ENCODE results near the gene PRLHR.

The PRLHR gene

GRCh38 chr10:118586911-118587310, 8.5 kb downstream of the PRLHR start:
- no peak for DNase-seq

DNA sequence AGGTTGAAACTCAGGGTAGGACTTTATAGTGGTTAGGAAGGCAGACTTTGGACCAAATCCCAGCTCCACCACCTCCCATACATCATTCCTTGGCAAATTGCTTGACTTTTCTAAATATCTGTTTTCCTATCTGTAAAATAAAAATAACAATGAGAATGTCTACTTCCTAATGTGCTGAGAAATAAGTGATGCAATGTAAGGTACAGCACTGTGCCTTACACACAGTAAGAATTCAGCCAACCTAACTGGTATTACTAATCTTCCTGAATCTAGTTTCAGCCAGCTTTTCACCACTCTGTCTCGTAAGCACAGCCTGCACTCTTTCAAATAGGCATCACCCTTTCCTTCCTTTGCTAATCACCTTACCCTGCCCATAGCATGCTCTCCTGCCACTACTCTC, 9.7 kb downstream of the PRLHR start:
- DNase-seq: no peak

DNA sequence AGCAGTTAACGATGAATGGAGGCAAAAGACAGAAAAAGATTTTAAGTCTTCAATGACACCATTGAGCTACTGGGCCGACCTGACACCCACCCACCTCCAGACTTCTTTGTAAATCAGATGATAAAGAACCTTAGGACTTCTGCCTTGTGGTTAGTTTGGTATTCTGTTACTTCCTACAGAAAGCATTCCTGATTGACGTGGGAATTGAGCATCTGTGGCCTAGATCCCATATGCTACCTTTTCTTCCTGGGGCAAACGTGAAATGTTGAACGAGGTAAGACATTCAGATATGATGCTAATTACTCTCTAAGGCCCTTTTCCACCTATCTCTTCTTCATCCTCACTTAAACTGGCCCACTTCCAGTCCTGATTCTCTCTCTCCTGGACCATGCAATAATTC, 10.2 kb downstream of the PRLHR start:
- no peak for DNase-seq

DNA sequence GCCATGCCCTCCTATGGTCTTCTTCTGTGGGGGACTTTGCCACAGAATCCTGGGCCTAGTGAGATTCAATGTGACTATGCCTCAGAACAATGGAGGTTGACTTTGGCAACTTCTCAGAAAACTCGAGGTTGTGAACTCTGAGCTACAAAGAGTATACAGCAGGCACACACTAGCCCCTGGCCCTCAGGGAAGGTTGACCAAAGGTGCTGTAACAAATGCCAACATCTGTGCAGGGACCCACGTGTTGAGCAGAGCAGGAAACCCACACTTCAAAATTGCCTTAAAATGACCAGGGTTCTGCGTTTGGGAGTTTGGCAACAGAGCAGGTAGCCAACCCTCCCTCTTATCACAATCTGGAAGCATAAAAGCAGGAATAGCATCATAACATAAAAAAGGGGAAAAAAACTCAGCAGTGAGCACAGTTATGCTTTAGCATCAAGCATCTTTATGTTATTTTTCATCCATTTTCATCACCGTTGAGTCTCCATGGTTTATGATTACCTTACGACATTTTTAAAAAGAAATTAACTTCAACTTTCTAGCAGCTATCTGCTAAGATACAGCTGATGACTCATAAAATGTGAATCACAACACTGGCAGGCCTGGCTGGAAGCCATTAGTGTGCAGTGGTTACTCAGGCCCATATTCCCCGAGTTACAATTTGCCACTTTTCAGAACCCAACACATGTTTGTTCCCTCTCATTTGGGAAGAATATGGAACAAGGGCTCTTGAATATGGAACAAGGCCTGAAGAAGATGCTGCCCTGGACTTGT, 11.1 kb downstream of the PRLHR start:
- no peak for DNase-seq

DNA sequence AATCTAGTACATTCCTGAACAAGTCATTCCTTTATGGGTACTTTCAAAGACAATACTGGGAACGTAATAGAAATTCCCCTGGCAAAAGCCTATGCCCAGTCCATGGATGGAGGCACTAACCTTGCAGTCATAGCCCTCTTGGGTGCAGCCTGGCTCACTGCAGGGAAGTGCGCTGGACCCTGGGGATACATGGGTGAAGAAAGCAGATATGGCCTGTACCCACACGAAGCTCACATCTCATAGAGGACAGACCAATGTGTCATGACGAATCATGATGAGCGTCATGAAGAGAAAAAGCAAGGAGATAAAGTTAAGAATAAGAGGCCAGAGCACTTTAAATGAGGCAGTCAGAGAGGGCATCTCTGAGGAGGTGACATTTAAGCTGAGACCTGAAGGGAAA, 11.8 kb downstream of the PRLHR start:
- no peak for DNase-seq

DNA sequence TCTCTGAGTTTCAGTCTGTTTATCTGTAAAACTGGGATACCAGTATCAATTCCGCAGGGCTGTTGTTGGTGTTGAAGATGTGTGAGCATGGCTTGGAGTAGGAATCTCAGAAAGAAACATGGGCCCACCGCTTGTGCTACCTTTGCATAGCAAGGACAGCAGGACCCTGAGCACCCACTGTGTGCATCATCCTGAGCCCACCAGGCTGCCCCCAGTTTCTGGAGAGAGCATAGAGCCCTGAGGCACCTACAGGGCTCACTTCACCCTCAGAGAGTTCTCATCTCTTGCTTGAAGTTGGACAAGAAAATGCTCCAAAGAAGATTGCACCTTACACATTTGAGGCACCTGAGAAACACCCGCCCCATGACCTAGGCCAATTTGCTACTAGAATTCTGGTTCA, 12.9 kb downstream of the PRLHR start:
- DNase-seq: no peak

DNA sequence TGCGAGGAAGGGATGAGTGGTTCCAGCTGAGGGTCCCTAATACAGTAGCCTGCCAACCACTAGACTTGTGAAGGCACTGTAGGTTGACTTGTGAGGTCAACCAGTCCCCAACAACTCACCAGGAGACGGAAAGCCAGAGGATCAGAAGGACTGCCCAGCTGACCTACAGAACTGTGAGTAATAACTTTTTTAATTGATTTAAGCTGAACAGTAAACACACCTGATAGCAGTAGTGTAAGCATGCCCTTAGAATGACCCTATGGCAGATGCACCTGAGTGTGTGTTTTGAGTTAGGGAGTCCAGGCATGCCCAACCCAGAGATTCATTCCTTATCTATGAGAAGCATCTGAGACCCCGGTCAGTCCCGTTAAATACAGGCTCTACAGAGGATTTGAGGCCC, 14.1 kb downstream of the PRLHR start:
- DNase-seq: no peak

DNA sequence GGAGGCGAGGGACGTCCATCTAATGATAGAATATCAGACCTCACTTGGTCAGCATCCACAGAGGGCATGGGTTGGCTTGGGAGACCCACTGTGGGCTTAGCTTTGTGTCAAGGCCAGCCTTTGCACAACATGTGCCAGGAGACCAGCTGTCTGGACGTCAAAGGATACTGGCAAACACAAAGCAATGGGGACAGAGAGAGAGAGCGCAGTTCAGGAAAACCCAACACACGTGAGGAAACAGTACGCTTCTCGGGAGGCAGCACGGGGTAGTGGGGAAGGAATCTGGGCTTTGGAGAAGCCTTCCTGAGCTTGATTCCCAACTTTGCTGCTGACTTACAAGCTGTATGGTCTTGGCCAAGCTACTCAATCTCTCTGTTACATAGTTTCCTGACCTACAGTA, 14.7 kb downstream of the PRLHR start:
- no peak for DNase-seq

GRCh38 chr10:118573512-118573911, 21.9 kb downstream of the PRLHR start:
- DNase-seq: no peak

- no peak for DNase-seq
Measured at GRCh38 chr10:118572256-118573041, 23.0 kb downstream of the PRLHR start.

DNA sequence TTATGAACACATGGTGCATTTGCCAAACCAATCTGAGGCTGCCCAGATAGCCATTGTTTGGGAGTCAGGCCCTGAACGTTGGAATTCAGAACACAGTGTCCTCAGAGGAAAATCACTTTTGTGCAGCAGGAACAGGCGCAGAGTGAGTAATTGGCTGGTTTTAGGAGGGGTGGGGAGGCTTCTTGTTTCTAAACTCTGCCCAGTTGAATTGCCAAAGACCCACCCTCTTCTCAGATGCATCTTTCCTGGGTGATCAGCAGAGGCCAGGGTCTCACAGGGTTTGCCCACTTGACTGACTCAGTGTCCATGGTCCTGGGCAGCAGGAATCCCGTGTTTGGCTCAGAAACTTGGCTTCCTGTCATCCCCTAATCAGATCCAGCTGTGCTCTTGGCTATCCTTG, 24.3 kb downstream of the PRLHR start:
- DNase-seq: no peak

- no peak for DNase-seq
Measured at GRCh38 chr10:118570591-118570990, 24.9 kb downstream of the PRLHR start.

GRCh38 chr10:118569882-118570252, 25.6 kb downstream of the PRLHR start:
- no peak for DNase-seq

DNA sequence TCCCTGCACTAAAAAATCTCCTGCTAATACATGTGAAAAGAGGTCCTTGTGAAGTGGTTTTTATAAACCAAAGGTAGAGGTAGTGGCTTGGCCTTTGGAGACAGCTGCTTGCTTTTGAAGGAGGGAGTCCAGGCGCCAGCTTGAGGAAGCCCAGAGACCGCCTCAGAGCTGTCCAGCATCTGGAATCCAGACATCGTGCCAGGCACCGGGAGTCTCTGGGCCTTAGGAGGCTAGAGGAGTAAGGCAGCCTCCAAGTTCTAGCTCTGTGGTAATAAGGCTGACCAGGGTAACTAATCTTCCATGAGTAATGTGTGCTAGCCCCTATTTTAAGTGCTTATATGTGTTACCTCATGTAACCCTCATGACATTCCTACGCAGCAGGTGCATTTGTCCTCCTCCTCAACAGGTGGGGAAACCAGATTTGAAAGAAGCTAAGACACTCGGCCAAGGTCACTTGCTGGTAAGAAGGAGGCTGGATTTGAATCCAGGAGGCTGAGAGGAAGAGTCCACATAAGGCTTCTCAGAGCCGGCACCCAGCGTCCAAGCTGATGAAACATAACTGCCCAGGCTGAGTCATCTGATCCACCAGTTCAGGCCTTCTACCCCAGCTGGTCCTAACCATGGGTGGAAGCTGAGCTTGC, 26.1 kb downstream of the PRLHR start:
- DNase-seq: no peak

DNA sequence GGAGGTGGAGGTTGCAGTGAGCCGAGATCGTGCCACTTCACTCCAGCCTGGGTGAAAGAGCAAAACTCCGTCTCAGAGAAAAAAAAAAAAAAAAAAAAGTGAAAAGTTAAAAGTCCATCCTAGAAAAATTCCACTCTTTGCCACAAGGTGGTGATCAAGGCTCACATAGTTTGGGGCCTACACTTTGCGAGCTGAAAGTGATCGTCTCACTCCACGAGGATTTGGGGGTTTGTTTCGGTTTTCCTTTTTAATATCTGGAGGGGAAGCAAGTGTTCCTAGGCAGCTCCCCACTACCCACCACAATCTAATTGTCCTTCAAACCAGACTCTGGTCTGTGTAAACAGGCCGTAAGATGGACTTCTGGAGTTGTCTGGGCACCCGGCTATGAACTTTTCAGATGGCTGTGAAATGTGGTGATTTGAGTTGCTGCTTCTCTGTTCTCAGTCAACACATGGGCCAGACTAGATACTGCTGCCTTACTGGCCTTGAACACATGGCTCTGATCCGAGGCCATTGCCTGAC, 27.1 kb downstream of the PRLHR start:
- DNase-seq: peak; percentile 8

GRCh38 chr10:118567701-118568248, 27.7 kb downstream of the PRLHR start:
- no peak for DNase-seq

- no peak for DNase-seq
Measured at GRCh38 chr10:118566911-118567310, 28.5 kb downstream of the PRLHR start.

GRCh38 chr10:118565301-118566075, 30.0 kb downstream of the PRLHR start:
- DNase-seq: no peak

DNA sequence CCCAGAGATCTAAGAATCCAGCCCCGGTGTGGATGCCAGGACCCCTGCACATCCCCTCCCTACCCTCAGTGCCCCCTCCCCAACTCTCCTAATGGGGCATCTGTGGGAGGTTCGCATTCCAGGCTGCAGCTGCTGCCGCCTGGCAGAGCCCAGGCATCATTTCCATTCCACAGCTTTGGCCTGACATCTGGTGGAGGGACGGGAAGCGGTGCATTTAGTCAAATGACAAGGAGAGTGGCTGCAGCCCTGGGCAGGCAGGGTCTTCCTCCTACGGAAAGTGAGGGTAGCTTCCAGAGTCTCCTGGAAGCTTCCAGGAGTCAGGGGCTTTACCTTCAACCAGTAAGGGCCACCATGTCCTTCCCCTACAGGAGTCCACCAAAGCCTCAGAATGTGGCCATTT, 30.8 kb downstream of the PRLHR start:
- no peak for DNase-seq

- DNase-seq: no peak
Measured at GRCh38 chr10:118564114-118564513, 31.3 kb downstream of the PRLHR start.

DNA sequence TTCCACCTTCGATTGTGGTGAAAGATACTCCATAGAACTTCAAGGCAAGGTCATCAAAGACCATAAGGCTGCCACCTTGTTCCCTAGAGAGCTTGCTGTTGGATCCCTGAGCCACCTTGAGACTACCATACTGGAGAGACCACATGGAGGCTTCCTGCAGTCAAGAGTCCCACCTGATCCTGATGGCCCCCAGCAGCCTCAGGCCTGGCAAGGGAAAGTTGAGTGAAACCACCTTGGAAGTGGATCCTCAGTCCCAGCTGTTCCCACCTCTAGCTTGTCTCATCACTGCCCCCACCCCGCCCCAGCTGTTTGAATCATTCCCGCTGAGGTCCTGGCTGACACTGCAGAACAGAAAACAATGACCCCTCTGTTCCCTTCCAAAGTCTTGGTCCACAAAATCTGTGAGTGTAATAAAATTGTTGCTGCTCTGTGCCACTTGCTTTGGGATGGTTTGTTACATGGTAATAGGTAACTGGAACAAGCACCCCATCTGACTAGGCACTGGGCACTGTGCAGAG, 32.0 kb downstream of the PRLHR start:
- DNase-seq: no peak

DNA sequence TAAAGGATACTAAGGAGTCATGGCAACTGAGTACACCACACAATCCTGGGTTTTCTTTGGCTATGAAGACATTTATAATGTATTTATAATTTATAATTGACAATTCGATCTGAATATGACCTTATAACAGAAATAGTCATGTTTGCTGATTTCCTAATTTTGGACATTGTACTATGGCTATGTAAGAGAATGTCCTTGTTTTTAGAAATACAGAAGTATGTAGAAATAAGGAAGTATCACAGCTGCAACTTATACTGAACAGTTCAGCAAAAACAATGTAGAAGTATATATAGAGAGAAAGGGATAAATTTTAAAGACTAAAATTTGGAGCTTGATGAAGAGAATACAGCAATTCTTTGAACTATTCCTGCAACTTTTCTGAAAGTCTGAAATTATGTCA, 32.6 kb downstream of the PRLHR start:
- no peak for DNase-seq

Data from GDM1 (cell line).